Measurements from ENCODE around the gene EIF1.

EIF1 gene

GRCh38 chr17:41651625-41652460 is 36.8 kb upstream of the EIF1 start:
- ATAC-seq = no peak
- TF ChIP-seq CSDC2 (CRISPR knock-in tag; IDR thresholded peaks at IDR 0.05) = no peak
- no peak for TF ChIP-seq ZNF70 (CRISPR knock-in tag; IDR thresholded peaks at IDR 0.05)
- no peak for TF ChIP-seq PATZ1 (CRISPR knock-in tag; IDR thresholded peaks at IDR 0.05; ENCODE audit: borderline replicate concordance)
- TF ChIP-seq ZNF565 (CRISPR knock-in tag; conservative IDR thresholded peaks at IDR 0.05; ENCODE audit: low read depth) = no peak
- TF ChIP-seq ESRRG (CRISPR knock-in tag; IDR thresholded peaks at IDR 0.05) = no peak

GRCh38 chr17:41652461-41652970 is 36.2 kb upstream of the EIF1 start:
- TF ChIP-seq CSRNP3 (CRISPR knock-in tag; IDR thresholded peaks at IDR 0.05) (no peak), ZFP3 (CRISPR knock-in tag; IDR thresholded peaks at IDR 0.05) (no peak), CSDC2 (CRISPR knock-in tag; IDR thresholded peaks at IDR 0.05) (no peak), ZNF565 (CRISPR knock-in tag; conservative IDR thresholded peaks at IDR 0.05; ENCODE audit: low read depth) (no peak), ZNF70 (CRISPR knock-in tag; IDR thresholded peaks at IDR 0.05) (no peak), ZFP30 (CRISPR knock-in tag; IDR thresholded peaks at IDR 0.05) (no peak), SNAI2 (CRISPR knock-in tag; IDR thresholded peaks at IDR 0.05) (no peak), PPARA (CRISPR knock-in tag; IDR thresholded peaks at IDR 0.05; ENCODE audit: borderline replicate concordance) (no peak), PATZ1 (CRISPR knock-in tag; IDR thresholded peaks at IDR 0.05; ENCODE audit: borderline replicate concordance) (no peak), ISL1 (CRISPR knock-in tag; IDR thresholded peaks at IDR 0.05) (no peak), CREB5 (CRISPR knock-in tag; IDR thresholded peaks at IDR 0.05; ENCODE audit: low read depth) (no peak), GLIS3 (CRISPR knock-in tag; IDR thresholded peaks at IDR 0.05) (no peak)
- ATAC-seq = no peak

GRCh38 chr17:41653421-41653820 is 35.3 kb upstream of the EIF1 start:
- TF ChIP-seq TOX (CRISPR knock-in tag; IDR thresholded peaks at IDR 0.05; ENCODE audit: borderline replicate concordance) = no peak
- no peak for TF ChIP-seq GLIS3 (CRISPR knock-in tag; IDR thresholded peaks at IDR 0.05)
- no peak for TF ChIP-seq BACH2 (CRISPR knock-in tag; IDR thresholded peaks at IDR 0.05; ENCODE audit: borderline replicate concordance)
- TF ChIP-seq ZNF70 (CRISPR knock-in tag; IDR thresholded peaks at IDR 0.05) = no peak
- no peak for TF ChIP-seq RARB (CRISPR knock-in tag; IDR thresholded peaks at IDR 0.05)
- TF ChIP-seq ESRRG (CRISPR knock-in tag; IDR thresholded peaks at IDR 0.05) = no peak
- TF ChIP-seq ARNTL (CRISPR knock-in tag; IDR thresholded peaks at IDR 0.05; ENCODE audit: borderline replicate concordance, low read depth) = no peak
- TF ChIP-seq CREB5 (CRISPR knock-in tag; IDR thresholded peaks at IDR 0.05; ENCODE audit: low read depth) = no peak
- TF ChIP-seq ZNF565 (CRISPR knock-in tag; conservative IDR thresholded peaks at IDR 0.05; ENCODE audit: low read depth) = no peak
- no peak for TF ChIP-seq ZFP3 (CRISPR knock-in tag; IDR thresholded peaks at IDR 0.05)
- TF ChIP-seq OSR1 (CRISPR knock-in tag; IDR thresholded peaks at IDR 0.05) = no peak
- no peak for TF ChIP-seq CSRNP3 (CRISPR knock-in tag; IDR thresholded peaks at IDR 0.05)
- TF ChIP-seq ISL1 (CRISPR knock-in tag; IDR thresholded peaks at IDR 0.05) = no peak
- TF ChIP-seq POU6F1 (CRISPR knock-in tag; IDR thresholded peaks at IDR 0.05; ENCODE audit: borderline replicate concordance, low read depth) = no peak
- no peak for ATAC-seq

All from SK-N-SH treated with all-trans-retinoic acid at 6 μM for 48 hours (cell line).